22Rv1 (cell line): Measurements from ENCODE around the gene POFUT2.

Source experiments
- H3K27ac ChIP-seq: fragments of 450-650 bp; 2 replicates; pipeline ENCODE4 v1.5.1; 2017
- CTCF ChIP-seq: fragments of 450-650 bp; IDR thresholded peaks from 2 replicates; pipeline ENCODE4 v1.5.1; 2017; ENCODE audit warnings: mild to moderate bottlenecking
- ZFX ChIP-seq: fragments of 450-650 bp; IDR thresholded peaks from 2 replicates; pipeline ENCODE4 v1.6.1; 2017; ENCODE audit warnings: antibody characterized with exemption, borderline replicate concordance

POFUT2 gene

DNA sequence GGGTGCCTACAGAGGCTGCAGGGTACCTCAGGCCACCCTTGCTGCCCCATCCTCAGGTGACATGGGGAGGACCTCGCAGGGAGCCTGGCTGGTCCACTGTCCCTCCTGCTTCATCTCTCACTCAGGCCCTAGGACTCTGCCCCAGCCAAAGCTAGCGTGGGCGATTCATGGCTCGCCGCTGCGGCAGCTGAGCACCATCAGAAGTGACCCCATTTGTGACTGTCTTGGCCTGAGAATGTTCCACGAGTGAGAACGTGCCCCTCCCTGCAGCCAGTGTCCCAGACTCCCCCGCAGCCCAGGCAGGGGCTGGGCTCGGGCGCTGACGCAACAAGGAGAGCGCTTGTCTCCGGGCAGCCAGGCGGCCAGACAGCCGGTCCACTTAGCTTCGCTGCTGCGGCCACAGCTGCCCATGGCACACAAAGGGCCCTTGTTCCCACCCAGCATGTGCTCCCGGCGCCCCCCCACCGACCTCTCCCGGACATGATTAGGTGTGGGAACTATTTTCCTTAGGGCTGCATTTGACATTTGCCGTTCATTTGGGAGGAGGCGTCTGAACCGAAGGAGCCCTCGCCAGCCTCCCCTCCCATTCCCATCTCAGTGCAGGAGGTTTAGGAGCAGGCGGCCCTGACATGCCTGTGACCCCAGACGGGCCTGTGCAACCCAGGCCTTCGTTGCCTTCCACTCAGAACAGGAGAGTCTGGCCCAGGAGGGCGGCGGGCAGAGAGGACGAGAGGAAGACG lies 19.3 kb upstream of the POFUT2 start:
- no peak for TF ChIP-seq ZFX
- no peak for TF ChIP-seq CTCF
- no peak overlapping the region for H3K27ac ChIP-seq

GRCh38 chr21:45306453-45306831 lies 18.7 kb upstream of the POFUT2 start:
- TF ChIP-seq ZFX (no peak), CTCF (no peak)
- no peak overlapping the region for H3K27ac ChIP-seq

DNA sequence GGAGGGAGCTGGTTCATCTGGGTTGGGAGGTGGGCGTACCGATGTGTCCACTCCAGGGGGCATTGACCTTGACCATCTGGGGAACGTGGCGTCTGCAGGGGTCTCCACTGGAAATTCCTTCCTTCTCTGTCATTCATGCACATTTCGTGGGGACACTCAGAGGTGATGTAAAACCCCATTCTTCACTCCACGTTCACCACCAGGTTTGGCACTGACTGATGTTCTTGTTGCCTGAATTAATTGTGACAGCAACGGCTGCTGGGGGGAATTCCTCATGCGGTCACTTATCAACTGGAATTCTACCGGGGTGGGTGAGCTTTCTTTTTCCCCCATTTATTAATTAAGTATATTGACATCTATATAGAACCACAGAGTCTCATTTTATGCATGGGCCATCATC lies 18.1 kb upstream of the POFUT2 start:
- no peak for TF ChIP-seq ZFX
- no peak for TF ChIP-seq CTCF
- no peak overlapping the region for H3K27ac ChIP-seq

DNA sequence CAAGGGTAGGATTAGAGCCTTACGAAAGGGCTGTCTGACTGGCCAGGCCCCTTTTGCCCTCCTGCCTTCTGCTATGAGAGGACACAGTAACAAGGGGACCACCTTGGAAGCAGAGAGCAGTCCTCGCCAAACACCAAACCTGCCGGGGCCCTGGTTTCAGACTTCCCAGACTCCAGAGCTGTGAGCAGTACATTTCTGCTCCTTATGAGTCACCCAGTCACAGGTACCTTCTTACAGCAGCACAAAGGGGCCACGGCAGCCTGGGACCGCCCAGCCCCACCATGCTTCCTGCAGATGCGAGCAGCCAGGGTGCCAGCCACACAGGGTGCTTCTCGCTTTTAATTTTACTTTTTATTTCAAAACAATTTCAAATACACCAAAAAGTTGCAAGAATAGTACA lies 17.2 kb upstream of the POFUT2 start:
- H3K27ac ChIP-seq = no peak overlapping the region
- TF ChIP-seq ZFX (no peak), CTCF (no peak)

DNA sequence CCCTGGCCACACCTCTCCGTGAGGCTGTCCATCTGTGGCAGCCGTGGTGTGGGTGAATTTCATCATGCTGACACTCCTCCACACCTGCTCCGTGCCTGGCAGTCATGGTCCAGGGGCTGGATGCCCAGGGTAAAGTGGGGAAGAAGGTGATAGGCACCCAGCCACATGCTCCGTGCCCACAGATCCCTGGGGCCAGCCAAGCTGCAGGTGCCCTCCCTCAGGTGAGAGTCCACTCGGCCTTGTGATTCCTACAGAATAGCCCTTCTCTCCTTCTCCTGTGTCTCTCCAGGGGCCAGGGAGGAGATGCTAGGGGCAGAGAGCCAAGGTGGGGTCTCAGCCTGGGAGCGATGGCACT lies 16.8 kb upstream of the POFUT2 start:
- no peak overlapping the region for H3K27ac ChIP-seq
- TF ChIP-seq ZFX = no peak
- TF ChIP-seq CTCF = no peak

- no peak overlapping the region for H3K27ac ChIP-seq
- TF ChIP-seq ZFX (no peak), CTCF (no peak)
These were observed 16.2 kb upstream of the POFUT2 start for GRCh38 chr21:45303751-45304475.

DNA sequence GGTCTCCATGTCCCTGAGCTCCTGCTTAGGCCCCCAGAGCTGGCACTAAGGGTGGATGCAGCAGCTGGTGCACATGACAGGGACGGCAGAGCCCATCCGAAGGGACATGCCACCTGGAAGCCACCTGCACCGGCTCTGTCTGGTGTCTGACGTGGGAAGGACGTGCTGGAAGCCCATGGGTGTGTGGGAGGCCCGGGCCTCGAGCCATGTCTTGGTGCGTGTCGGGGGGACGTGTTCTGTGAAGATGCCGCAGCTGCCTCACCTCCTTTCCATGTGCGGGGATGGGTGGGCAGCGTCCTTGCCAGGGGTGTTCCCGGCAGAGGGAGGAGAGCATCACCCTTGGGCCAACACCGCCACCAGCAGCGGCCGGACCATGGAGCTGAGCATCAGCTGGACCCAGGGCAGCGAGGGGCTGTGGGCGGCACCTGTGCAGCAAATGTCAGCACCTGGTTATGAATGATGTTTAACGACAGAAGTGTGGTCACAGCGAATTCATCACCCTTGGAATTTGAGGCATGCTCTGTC lies 15.5 kb upstream of the POFUT2 start:
- H3K27ac ChIP-seq = no peak overlapping the region
- TF ChIP-seq CTCF (no peak), ZFX (no peak)
